Measurements from ENCODE around the gene TMSB4X.
A peak's percentile ranks its signal among the peaks of the same experiment; 100 is the strongest.

TMSB4X gene

GRCh38 chrX:12951595-12951975 is 23.3 kb upstream of the TMSB4X start:
- H3K27ac ChIP-seq (ENCODE audit: low read length): peak overlapping the region; percentile 98

GRCh38 chrX:12953420-12953819 is 21.5 kb upstream of the TMSB4X start:
- Histone ChIP-seq H4K20me1 (ENCODE audit: insufficient read depth, low read length) (no peaks in the 10 kb centered on the region), H2AFZ (ENCODE audit: low read depth, low read length) (no peak overlapping the region), H3K36me3 (replicated peaks; ENCODE audit: low read depth, low read length) (no peaks in the 10 kb centered on the region), H3K4me3 (ENCODE audit: low read length) (no peak overlapping the region), H3K79me2 (ENCODE audit: low read length) (peaks cover 54% of the 10 kb centered on the region), H3K9me3 (ENCODE audit: insufficient read depth, low read length) (peaks cover 3% of the 10 kb centered on the region; the same call in 1 of the 2 replicates), H3K9ac (ENCODE audit: low read length) (peak overlapping the region; percentile 48; the same call in 1 of the 2 replicates), H3K4me1 (ENCODE audit: low read length) (peaks cover 91% of the 10 kb centered on the region), H3K4me2 (ENCODE audit: low read length) (no peak overlapping the region), H3K27ac (ENCODE audit: low read length) (peak overlapping the region; percentile 98), H3K27me3 (ENCODE audit: low read depth, low read length) (no peaks in the 10 kb centered on the region)
- no peak for TF ChIP-seq EZH2phosphoT487 (IDR thresholded peaks at IDR 0.05; ENCODE audit: low read depth)
- no peak for TF ChIP-seq CTCF (IDR thresholded peaks at IDR 0.05; ENCODE audit: low read depth, low read length)

More at GRCh38 chrX:12951595-12951975, 23.3 kb upstream of the TMSB4X start:
- Histone ChIP-seq H3K4me1 (ENCODE audit: low read length) (peaks cover 94% of the 10 kb centered on the region), H3K27me3 (ENCODE audit: low read depth, low read length) (no peaks in the 10 kb centered on the region), H4K20me1 (ENCODE audit: insufficient read depth, low read length) (no peaks in the 10 kb centered on the region), H3K9me3 (ENCODE audit: insufficient read depth, low read length) (no peaks in the 10 kb centered on the region), H3K9ac (ENCODE audit: low read length) (peak overlapping the region; percentile 87), H2AFZ (ENCODE audit: low read depth, low read length) (no peak overlapping the region), H3K4me2 (ENCODE audit: low read length) (peak overlapping the region; percentile 87), H3K79me2 (ENCODE audit: low read length) (peaks cover 70% of the 10 kb centered on the region), H3K4me3 (ENCODE audit: low read length) (peak overlapping the region; percentile 67), H3K36me3 (replicated peaks; ENCODE audit: low read depth, low read length) (no peaks in the 10 kb centered on the region)
- TF ChIP-seq CTCF (IDR thresholded peaks at IDR 0.05; ENCODE audit: low read depth, low read length): no peak

- peak overlapping the region; percentile 99 for H3K27ac ChIP-seq (ENCODE audit: low read length)
- no peak overlapping the region for H2AFZ ChIP-seq (ENCODE audit: low read depth, low read length)
- peak overlapping the region; percentile 84 for H3K4me2 ChIP-seq (ENCODE audit: low read length)
- no peaks in the 10 kb centered on the region for H3K36me3 ChIP-seq (replicated peaks; ENCODE audit: low read depth, low read length)
- H4K20me1 ChIP-seq (ENCODE audit: insufficient read depth, low read length): no peaks in the 10 kb centered on the region
- no peak overlapping the region for H3K4me3 ChIP-seq (ENCODE audit: low read length)
- peaks cover 81% of the 10 kb centered on the region for H3K4me1 ChIP-seq (ENCODE audit: low read length)
- peak overlapping the region; percentile 90; the same call in 1 of the 2 replicates for H3K9ac ChIP-seq (ENCODE audit: low read length)
- no peaks in the 10 kb centered on the region for H3K27me3 ChIP-seq (ENCODE audit: low read depth, low read length)
- peaks cover 45% of the 10 kb centered on the region for H3K79me2 ChIP-seq (ENCODE audit: low read length)
- H3K9me3 ChIP-seq (ENCODE audit: insufficient read depth, low read length): peaks cover 3% of the 10 kb centered on the region; the same call in 1 of the 2 replicates
- no peak for TF ChIP-seq CTCF (IDR thresholded peaks at IDR 0.05; ENCODE audit: low read depth, low read length)
- no peak for TF ChIP-seq EZH2phosphoT487 (IDR thresholded peaks at IDR 0.05; ENCODE audit: low read depth)
These were observed 20.5 kb upstream of the TMSB4X start for GRCh38 chrX:12954376-12954775.

GRCh38 chrX:12954981-12955380 is 19.9 kb upstream of the TMSB4X start:
- Histone ChIP-seq H2AFZ (ENCODE audit: low read depth, low read length) (no peak overlapping the region), H3K4me2 (ENCODE audit: low read length) (peak overlapping the region; percentile 84), H3K27me3 (ENCODE audit: low read depth, low read length) (no peaks in the 10 kb centered on the region), H4K20me1 (ENCODE audit: insufficient read depth, low read length) (no peaks in the 10 kb centered on the region), H3K27ac (ENCODE audit: low read length) (peak overlapping the region; percentile 99), H3K9me3 (ENCODE audit: insufficient read depth, low read length) (peaks cover 3% of the 10 kb centered on the region; the same call in 1 of the 2 replicates), H3K4me1 (ENCODE audit: low read length) (peaks cover 75% of the 10 kb centered on the region), H3K36me3 (replicated peaks; ENCODE audit: low read depth, low read length) (no peaks in the 10 kb centered on the region), H3K9ac (ENCODE audit: low read length) (peak overlapping the region; percentile 90; the same call in 1 of the 2 replicates), H3K79me2 (ENCODE audit: low read length) (peaks cover 39% of the 10 kb centered on the region), H3K4me3 (ENCODE audit: low read length) (no peak overlapping the region; the same call in 1 of the 2 replicates)
- TF ChIP-seq EZH2phosphoT487 (IDR thresholded peaks at IDR 0.05; ENCODE audit: low read depth): no peak
- TF ChIP-seq CTCF (IDR thresholded peaks at IDR 0.05; ENCODE audit: low read depth, low read length): no peak
